ENCODE data around the gene PSENEN. TPM values are rescaled to one million over a fixed set of nuclear protein-coding genes. Genes with fewer than 3 reads are reported as not detected.

Gene PSENEN
- total and polyA plus RNA-seq, 2 of the 8 experiments (the other 6 are each of a cell fraction or from before 2014, with no cell fraction given) = 66.7 to 75.3 TPM

GRCh38 chr19:35718345-35719041 is 27.0 kb upstream of the PSENEN start (continued):
- peak; percentile 75 to 82; a peak in 3 of 4 replicates for TF ChIP-seq SIN3A (conservative IDR thresholded peaks at IDR 0.05 in 1 of 2, IDR thresholded peaks at IDR 0.05 in 1 of 2; ENCODE audit: low read depth in 1 of 2, low read length in 2 of 2)
- TF ChIP-seq E2F6 (IDR thresholded peaks at IDR 0.05) = no peak
- peak; percentile 25 for TF ChIP-seq KDM4A (IDR thresholded peaks at IDR 0.05; ENCODE audit: low read depth, low read length, severe bottlenecking)
- no peak for TF ChIP-seq NRF1 (IDR thresholded peaks at IDR 0.05; ENCODE audit: low read depth, low read length)
- no peak for TF ChIP-seq POLR2A (IDR thresholded peaks at IDR 0.05; ENCODE audit: control extremely low read depth in 1 of 2, low read depth in 2 of 2, low read length in 2 of 2)
- no peak for TF ChIP-seq HDAC6 (IDR thresholded peaks at IDR 0.05; ENCODE audit: low read depth, low read length)
- no peak for TF ChIP-seq CHD1 (IDR thresholded peaks at IDR 0.05; ENCODE audit: low read depth, low read length)
- TF ChIP-seq NANOG (IDR thresholded peaks at IDR 0.05; ENCODE audit: insufficient read depth, low read depth, low read length, poor library complexity, severe bottlenecking) = no peak
- no peak for TF ChIP-seq ATF2 (IDR thresholded peaks at IDR 0.05; ENCODE audit: low read length)
- TF ChIP-seq MAX (IDR thresholded peaks at IDR 0.05) = peak; percentile 27; the same call in 1 of the 2 replicates
- TF ChIP-seq EZH2 (IDR thresholded peaks at IDR 0.05; ENCODE audit: low read depth, low read length, severe bottlenecking) = no peak

All from H1 (cell line).